Measurements from ENCODE around the gene MAGEC3. TPM values are rescaled to one million over a fixed set of nuclear protein-coding genes. Genes with fewer than 3 reads are reported as not detected.

Gene MAGEC3
- total and polyA plus RNA-seq, 2 experiments from 2014 or later, result not detected

- no peak for TF ChIP-seq ZNF462 (CRISPR knock-in tag; IDR thresholded peaks at IDR 0.05)
- TF ChIP-seq JUNB (IDR thresholded peaks at IDR 0.05; ENCODE audit: unreplicated experiment), result no peak
- TF ChIP-seq ZNF114 (CRISPR knock-in tag; IDR thresholded peaks at IDR 0.05), result no peak
- TF ChIP-seq CTCF (conservative IDR thresholded peaks at IDR 0.05; ENCODE audit: low read depth in 2 of 2), result no peak
Measured at GRCh38 chrX:141947350-141947749, 109.2 kb downstream of the MAGEC3 start (continued).

Other genes starting within 250 kb of the MAGEC3 start
- 0.45 TPM in 1 of 2 replicates, not detected in the other for gene SPANXA2, start 248.6 kb upstream of the MAGEC3 start, total RNA-seq (2014; rRNA removed; shearing (Covaris generic))
- gene SPANXA2, start 248.6 kb upstream of the MAGEC3 start, polyA plus RNA-seq (2016; fragmentation: Nextera tagmentation; extraction: Ambion mirVana), result not detected in 2 replicates
- gene SPANXD, start 139.6 kb upstream of the MAGEC3 start, total RNA-seq (2014; rRNA removed; shearing (Covaris generic)), result not detected in 2 replicates
- not detected in 2 replicates for gene SPANXD, start 139.6 kb upstream of the MAGEC3 start, polyA plus RNA-seq (2016; fragmentation: Nextera tagmentation; extraction: Ambion mirVana)
- gene MAGEC1, start 65.6 kb downstream of the MAGEC3 start, total RNA-seq (2014; rRNA removed; shearing (Covaris generic)), result not detected in 2 replicates
- not detected in 2 replicates for gene MAGEC1, start 65.6 kb downstream of the MAGEC3 start, polyA plus RNA-seq (2016; fragmentation: Nextera tagmentation; extraction: Ambion mirVana)